WTC11 (cell line): ENCODE data around the gene FBN3.

ENCODE experiments used
- CREB1 ChIP-seq: sonication (generic); formaldehyde crosslinking; IDR thresholded peaks from 2 replicates; pipeline ENCODE4 v1.8.0; 2023; ENCODE audit warnings: mild to moderate bottlenecking, missing genetic modification reagents
- IRF2 ChIP-seq: sonication (generic); formaldehyde crosslinking; IDR thresholded peaks from 2 replicates; pipeline ENCODE4 v1.8.0; 2022; ENCODE audit warnings: low read depth, missing genetic modification reagents, borderline replicate concordance
- NR2C2 ChIP-seq: sonication (generic); formaldehyde crosslinking; IDR thresholded peaks from 2 replicates; pipeline ENCODE4 v1.8.0; 2022; ENCODE audit warnings: mild to moderate bottlenecking, missing genetic modification reagents
- TEAD1 ChIP-seq: sonication (generic); formaldehyde crosslinking; IDR thresholded peaks from 2 replicates; pipeline ENCODE4 v1.8.0; 2022; ENCODE audit warnings: mild to moderate bottlenecking, missing genetic modification reagents
- TEAD4 ChIP-seq: sonication (generic); formaldehyde crosslinking; IDR thresholded peaks from 2 replicates; pipeline ENCODE4 v1.8.0; 2022; ENCODE audit warnings: mild to moderate bottlenecking, missing genetic modification reagents
- TF ChIP-seq, protein P1 (sequence below): sonication (generic); formaldehyde crosslinking; IDR thresholded peaks from 2 replicates; pipeline ENCODE4 v1.8.1; 2023; ENCODE audit warnings: mild to moderate bottlenecking, missing genetic modification reagents, borderline replicate concordance
- TF ChIP-seq, protein P2 (sequence below): fragments of 200-600 bp; IDR thresholded peaks from 2 replicates; pipeline ENCODE4 v1.8.0; 2022; ENCODE audit warnings: antibody characterized with exemption
- TF ChIP-seq, protein P3 (sequence below): sonication (generic); formaldehyde crosslinking; IDR thresholded peaks from 2 replicates; pipeline ENCODE4 v1.8.1; 2023; ENCODE audit warnings: mild to moderate bottlenecking, missing genetic modification reagents
- TF ChIP-seq, protein P4 (sequence below): sonication (generic); formaldehyde crosslinking; IDR thresholded peaks from 2 replicates; pipeline ENCODE4 v1.8.1; 2022; ENCODE audit warnings: missing genetic modification reagents, borderline replicate concordance
- TF ChIP-seq, protein P5 (sequence below): sonication (generic); formaldehyde crosslinking; IDR thresholded peaks from 2 replicates; pipeline ENCODE4 v1.8.0; 2023; ENCODE audit warnings: missing genetic modification reagents

DNA sequence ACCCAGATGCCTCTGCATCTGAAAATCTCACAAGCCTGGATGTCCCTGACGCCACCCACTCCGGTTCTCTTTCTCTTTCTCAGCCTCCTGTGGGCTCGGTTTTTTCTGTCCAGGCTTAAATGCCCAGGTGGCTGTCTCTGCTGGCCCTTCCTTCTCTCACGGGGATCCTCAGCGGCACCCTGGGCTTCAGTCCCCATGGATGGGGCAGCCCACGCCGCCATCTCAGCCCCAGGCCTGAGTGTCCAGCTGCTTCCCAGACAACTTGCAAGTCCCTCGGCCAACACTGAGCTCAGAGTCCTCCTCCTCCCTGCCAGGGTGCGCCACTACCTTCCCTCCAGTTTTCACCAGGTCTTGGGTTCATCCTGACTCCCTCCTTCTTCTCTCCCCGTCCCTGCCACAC is 6.4 kb downstream of the FBN3 start:
- TF ChIP-seq, protein P1, sequence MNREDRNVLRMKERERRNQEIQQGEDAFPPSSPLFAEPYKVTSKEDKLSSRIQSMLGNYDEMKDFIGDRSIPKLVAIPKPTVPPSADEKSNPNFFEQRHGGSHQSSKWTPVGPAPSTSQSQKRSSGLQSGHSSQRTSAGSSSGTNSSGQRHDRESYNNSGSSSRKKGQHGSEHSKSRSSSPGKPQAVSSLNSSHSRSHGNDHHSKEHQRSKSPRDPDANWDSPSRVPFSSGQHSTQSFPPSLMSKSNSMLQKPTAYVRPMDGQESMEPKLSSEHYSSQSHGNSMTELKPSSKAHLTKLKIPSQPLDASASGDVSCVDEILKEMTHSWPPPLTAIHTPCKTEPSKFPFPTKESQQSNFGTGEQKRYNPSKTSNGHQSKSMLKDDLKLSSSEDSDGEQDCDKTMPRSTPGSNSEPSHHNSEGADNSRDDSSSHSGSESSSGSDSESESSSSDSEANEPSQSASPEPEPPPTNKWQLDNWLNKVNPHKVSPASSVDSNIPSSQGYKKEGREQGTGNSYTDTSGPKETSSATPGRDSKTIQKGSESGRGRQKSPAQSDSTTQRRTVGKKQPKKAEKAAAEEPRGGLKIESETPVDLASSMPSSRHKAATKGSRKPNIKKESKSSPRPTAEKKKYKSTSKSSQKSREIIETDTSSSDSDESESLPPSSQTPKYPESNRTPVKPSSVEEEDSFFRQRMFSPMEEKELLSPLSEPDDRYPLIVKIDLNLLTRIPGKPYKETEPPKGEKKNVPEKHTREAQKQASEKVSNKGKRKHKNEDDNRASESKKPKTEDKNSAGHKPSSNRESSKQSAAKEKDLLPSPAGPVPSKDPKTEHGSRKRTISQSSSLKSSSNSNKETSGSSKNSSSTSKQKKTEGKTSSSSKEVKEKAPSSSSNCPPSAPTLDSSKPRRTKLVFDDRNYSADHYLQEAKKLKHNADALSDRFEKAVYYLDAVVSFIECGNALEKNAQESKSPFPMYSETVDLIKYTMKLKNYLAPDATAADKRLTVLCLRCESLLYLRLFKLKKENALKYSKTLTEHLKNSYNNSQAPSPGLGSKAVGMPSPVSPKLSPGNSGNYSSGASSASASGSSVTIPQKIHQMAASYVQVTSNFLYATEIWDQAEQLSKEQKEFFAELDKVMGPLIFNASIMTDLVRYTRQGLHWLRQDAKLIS (CRISPR knock-in tag) = no peak
- TF ChIP-seq IRF2 (CRISPR knock-in tag) = no peak
- TF ChIP-seq TEAD4 = no peak
- TF ChIP-seq CREB1 (CRISPR knock-in tag) = no peak
- TF ChIP-seq, protein P2, sequence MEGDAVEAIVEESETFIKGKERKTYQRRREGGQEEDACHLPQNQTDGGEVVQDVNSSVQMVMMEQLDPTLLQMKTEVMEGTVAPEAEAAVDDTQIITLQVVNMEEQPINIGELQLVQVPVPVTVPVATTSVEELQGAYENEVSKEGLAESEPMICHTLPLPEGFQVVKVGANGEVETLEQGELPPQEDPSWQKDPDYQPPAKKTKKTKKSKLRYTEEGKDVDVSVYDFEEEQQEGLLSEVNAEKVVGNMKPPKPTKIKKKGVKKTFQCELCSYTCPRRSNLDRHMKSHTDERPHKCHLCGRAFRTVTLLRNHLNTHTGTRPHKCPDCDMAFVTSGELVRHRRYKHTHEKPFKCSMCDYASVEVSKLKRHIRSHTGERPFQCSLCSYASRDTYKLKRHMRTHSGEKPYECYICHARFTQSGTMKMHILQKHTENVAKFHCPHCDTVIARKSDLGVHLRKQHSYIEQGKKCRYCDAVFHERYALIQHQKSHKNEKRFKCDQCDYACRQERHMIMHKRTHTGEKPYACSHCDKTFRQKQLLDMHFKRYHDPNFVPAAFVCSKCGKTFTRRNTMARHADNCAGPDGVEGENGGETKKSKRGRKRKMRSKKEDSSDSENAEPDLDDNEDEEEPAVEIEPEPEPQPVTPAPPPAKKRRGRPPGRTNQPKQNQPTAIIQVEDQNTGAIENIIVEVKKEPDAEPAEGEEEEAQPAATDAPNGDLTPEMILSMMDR = no peak
- TF ChIP-seq, protein P3, sequence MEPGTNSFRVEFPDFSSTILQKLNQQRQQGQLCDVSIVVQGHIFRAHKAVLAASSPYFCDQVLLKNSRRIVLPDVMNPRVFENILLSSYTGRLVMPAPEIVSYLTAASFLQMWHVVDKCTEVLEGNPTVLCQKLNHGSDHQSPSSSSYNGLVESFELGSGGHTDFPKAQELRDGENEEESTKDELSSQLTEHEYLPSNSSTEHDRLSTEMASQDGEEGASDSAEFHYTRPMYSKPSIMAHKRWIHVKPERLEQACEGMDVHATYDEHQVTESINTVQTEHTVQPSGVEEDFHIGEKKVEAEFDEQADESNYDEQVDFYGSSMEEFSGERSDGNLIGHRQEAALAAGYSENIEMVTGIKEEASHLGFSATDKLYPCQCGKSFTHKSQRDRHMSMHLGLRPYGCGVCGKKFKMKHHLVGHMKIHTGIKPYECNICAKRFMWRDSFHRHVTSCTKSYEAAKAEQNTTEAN (CRISPR knock-in tag) = no peak
- TF ChIP-seq NR2C2 (CRISPR knock-in tag) = no peak
- TF ChIP-seq, protein P4, sequence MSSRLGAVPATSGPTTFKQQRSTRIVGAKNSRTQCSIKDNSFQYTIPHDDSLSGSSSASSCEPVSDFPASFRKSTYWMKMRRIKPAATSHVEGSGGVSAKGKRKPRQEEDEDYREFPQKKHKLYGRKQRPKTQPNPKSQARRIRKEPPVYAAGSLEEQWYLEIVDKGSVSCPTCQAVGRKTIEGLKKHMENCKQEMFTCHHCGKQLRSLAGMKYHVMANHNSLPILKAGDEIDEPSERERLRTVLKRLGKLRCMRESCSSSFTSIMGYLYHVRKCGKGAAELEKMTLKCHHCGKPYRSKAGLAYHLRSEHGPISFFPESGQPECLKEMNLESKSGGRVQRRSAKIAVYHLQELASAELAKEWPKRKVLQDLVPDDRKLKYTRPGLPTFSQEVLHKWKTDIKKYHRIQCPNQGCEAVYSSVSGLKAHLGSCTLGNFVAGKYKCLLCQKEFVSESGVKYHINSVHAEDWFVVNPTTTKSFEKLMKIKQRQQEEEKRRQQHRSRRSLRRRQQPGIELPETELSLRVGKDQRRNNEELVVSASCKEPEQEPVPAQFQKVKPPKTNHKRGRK (CRISPR knock-in tag) = no peak
- TF ChIP-seq TEAD1 (CRISPR knock-in tag) = no peak
- TF ChIP-seq, protein P5, sequence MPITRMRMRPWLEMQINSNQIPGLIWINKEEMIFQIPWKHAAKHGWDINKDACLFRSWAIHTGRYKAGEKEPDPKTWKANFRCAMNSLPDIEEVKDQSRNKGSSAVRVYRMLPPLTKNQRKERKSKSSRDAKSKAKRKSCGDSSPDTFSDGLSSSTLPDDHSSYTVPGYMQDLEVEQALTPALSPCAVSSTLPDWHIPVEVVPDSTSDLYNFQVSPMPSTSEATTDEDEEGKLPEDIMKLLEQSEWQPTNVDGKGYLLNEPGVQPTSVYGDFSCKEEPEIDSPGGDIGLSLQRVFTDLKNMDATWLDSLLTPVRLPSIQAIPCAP (CRISPR knock-in tag) = no peak
